ENCODE results near the gene ZNF778. TPM values are rescaled to one million over a fixed set of nuclear protein-coding genes. Genes with fewer than 3 reads are reported as not detected.
"Not testable (repeated sequence)": the region's sequence is repeated elsewhere in the genome, so short reads cannot be mapped to it uniquely, and the experiment has no call there.

ZNF778 gene
- total and polyA plus RNA-seq, 11 donors = 1.6 to 14.6 (median 9.2) TPM

- Histone ChIP-seq H3K36me3 (no peaks in the 10 kb centered on the region), H3K4me3 (no peak overlapping the region), H3K4me1 (peaks cover 0 to 13% (median 7%) of the 10 kb centered on the region in 12 donors), H3K27ac (no peak overlapping the region), H3K9me3 (no peaks in the 10 kb centered on the region), H3K27me3 (peaks cover 0 to 3% (median 0%) of the 10 kb centered on the region in 9 donors)
- TF ChIP-seq POLR2A (IDR thresholded peaks at IDR 0.05) = no peak
- TF ChIP-seq, protein P1, sequence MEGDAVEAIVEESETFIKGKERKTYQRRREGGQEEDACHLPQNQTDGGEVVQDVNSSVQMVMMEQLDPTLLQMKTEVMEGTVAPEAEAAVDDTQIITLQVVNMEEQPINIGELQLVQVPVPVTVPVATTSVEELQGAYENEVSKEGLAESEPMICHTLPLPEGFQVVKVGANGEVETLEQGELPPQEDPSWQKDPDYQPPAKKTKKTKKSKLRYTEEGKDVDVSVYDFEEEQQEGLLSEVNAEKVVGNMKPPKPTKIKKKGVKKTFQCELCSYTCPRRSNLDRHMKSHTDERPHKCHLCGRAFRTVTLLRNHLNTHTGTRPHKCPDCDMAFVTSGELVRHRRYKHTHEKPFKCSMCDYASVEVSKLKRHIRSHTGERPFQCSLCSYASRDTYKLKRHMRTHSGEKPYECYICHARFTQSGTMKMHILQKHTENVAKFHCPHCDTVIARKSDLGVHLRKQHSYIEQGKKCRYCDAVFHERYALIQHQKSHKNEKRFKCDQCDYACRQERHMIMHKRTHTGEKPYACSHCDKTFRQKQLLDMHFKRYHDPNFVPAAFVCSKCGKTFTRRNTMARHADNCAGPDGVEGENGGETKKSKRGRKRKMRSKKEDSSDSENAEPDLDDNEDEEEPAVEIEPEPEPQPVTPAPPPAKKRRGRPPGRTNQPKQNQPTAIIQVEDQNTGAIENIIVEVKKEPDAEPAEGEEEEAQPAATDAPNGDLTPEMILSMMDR (IDR thresholded peaks at IDR 0.05) = no peak
- intact Hi-C loops (cut with DNase I) = loop anchor here in 1 of 10 donors (10.0 kb wide), 1 partner anchor 376 kb away; the partner anchor contains the start of gene APRT
- DNase-seq = peak in 4 of 5 donors; percentile 13 to 58 (median 22)
- no peak for ATAC-seq
- WGBS, 4 donors = 60 to 69% (median 66%) methylated on average over 23 to 28 of the region's 28 CpGs
These were observed 27.1 kb upstream of the ZNF778 start for GRCh38 chr16:89190150-89190958.

- ATAC-seq = no peak
- intact Hi-C loops (cut with DNase I) = loop anchor here in 1 of 10 donors (10.0 kb wide), 1 partner anchor 376 kb away; the partner anchor contains the start of gene APRT
- peak in 3 of 5 donors; percentile 20 to 64 (median 23) for DNase-seq
- TF ChIP-seq POLR2A (IDR thresholded peaks at IDR 0.05) = no peak
- TF ChIP-seq, protein P1 (IDR thresholded peaks at IDR 0.05) = no peak
- Histone ChIP-seq H3K36me3 (no peaks in the 10 kb centered on the region), H3K27me3 (peaks cover 0 to 3% (median 0%) of the 10 kb centered on the region in 9 donors), H3K4me1 (peaks cover 0 to 13% (median 7%) of the 10 kb centered on the region in 12 donors), H3K9me3 (no peaks in the 10 kb centered on the region), H3K27ac (no peak overlapping the region), H3K4me3 (peak overlapping the region in 4 of 12 donors; percentile 24 to 56 (median 42))
- 43 to 71% (median 47%) methylated on average over 6 to 44 of the region's 44 CpGs for WGBS, 4 donors
These were observed 26.2 kb upstream of the ZNF778 start for GRCh38 chr16:89191033-89191900.

- Histone ChIP-seq H3K27ac (no peak overlapping the region), H3K36me3 (no peaks in the 10 kb centered on the region), H3K9me3 (no peaks in the 10 kb centered on the region), H3K4me3 (peak overlapping the region in 11 of 12 donors; percentile 24 to 60 (median 44)), H3K4me1 (peaks cover 0 to 13% (median 7%) of the 10 kb centered on the region in 12 donors), H3K27me3 (peaks cover 0 to 3% (median 0%) of the 10 kb centered on the region in 9 donors)
- TF ChIP-seq, protein P1 (IDR thresholded peaks at IDR 0.05) = no peak
- no peak for TF ChIP-seq POLR2A (IDR thresholded peaks at IDR 0.05)
- peak in 1 of 4 donors; percentile 7 for ATAC-seq
- 2 to 4% (median 3%) methylated on average over 7 to 19 of the region's 19 CpGs for WGBS, 4 donors
- intact Hi-C loops (cut with DNase I) = loop anchor here in 1 of 10 donors (10.0 kb wide), 1 partner anchor 377 kb away; the partner anchor contains the start of gene APRT
- peak in 1 of 5 donors; percentile 28 for DNase-seq
These were observed 25.7 kb upstream of the ZNF778 start for GRCh38 chr16:89191901-89192185.

DNA sequence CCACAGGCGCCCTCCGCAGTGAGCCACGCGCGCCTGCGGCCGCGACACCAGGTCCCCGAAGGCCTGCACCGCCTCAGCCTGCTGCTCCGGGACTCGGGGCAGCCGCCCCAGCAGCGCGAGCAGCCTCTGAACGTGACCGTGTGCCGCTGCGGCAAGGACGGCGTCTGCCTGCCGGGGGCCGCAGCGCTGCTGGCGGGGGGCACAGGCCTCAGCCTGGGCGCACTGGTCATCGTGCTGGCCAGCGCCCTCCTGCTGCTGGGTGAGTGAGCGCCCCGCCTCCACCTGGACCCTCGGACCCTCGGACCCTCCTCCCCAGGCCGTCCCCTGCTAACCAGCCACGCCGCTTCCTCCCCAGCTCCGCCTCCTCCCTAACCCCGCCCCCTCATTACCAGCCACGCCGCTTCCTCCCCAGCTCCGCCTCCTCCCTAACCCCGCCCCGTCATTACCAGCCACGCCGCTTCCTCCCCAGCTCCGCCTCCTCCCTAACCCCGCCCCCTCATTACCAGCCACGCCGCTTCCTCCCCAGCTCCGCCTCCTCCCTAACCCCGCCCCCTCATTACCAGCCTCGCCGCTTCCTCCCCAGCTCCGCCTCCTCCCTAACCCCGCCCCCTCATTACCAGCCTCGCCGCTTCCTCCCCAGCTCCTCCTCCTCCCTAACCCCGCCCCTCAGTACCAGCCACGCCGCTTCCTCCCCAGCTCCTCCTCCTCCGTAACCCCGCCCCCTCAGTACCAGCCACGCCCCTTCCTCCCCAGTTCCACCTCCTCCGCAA is 25.1 kb upstream of the ZNF778 start:
- H3K9me3 ChIP-seq, H3K27ac ChIP-seq, H3K27me3 ChIP-seq, H3K36me3 ChIP-seq: not testable (repeated sequence)
- ATAC-seq (peak; percentile 34 to 68 (median 56)), DNase-seq (peak in 4 of 5 donors; percentile 34 to 87 (median 76))
- Histone ChIP-seq H3K4me3 (peak overlapping the region in 11 of 12 donors; percentile 24 to 60 (median 44)), H3K4me1 (peaks cover 0 to 13% (median 7%) of the 10 kb centered on the region in 12 donors)
- 2 to 4% (median 3%) methylated on average over 25 to 63 of the region's 63 CpGs for WGBS, 4 donors
- intact Hi-C loops (cut with DNase I) = loop anchor here in 1 of 10 donors (10.0 kb wide), 1 partner anchor 378 kb away; the partner anchor contains the start of gene APRT
